A673 (cell line): ENCODE data around the gene ZBTB47.

Source experiments
- EZH2 ChIP-seq: fragments of 200-600 bp; sonication (generic); IDR thresholded peaks from 2 replicates; pipeline ENCODE4 v1.6.1; 2017; ENCODE audit warnings: borderline replicate concordance, low read depth, mild to moderate bottlenecking, mixed read lengths, antibody characterized with exemption, low read length; ENCODE audit not compliant: poor library complexity, severe bottlenecking
- TF ChIP-seq, protein P1 (sequence below): fragments of 300-800, 200-600 bp; sonication (generic); conservative IDR thresholded peaks from 2 replicates; pipeline ENCODE4 v1.5.1; 2017; ENCODE audit warnings: low read depth, mild to moderate bottlenecking, antibody characterized with exemption, low read length, moderate library complexity, mixed read lengths

GRCh38 chr3:42692667-42693529 is 39.4 kb downstream of the ZBTB47 start:
- TF ChIP-seq, protein P1, sequence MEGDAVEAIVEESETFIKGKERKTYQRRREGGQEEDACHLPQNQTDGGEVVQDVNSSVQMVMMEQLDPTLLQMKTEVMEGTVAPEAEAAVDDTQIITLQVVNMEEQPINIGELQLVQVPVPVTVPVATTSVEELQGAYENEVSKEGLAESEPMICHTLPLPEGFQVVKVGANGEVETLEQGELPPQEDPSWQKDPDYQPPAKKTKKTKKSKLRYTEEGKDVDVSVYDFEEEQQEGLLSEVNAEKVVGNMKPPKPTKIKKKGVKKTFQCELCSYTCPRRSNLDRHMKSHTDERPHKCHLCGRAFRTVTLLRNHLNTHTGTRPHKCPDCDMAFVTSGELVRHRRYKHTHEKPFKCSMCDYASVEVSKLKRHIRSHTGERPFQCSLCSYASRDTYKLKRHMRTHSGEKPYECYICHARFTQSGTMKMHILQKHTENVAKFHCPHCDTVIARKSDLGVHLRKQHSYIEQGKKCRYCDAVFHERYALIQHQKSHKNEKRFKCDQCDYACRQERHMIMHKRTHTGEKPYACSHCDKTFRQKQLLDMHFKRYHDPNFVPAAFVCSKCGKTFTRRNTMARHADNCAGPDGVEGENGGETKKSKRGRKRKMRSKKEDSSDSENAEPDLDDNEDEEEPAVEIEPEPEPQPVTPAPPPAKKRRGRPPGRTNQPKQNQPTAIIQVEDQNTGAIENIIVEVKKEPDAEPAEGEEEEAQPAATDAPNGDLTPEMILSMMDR = no peak
- TF ChIP-seq EZH2 = no peak
